ENCODE results near the gene TAAR6. TPM values are rescaled to one million over a fixed set of nuclear protein-coding genes. Genes with fewer than 3 reads are reported as not detected.

The TAAR6 gene
- total and polyA plus RNA-seq, 2 of the 8 experiments (the other 6 are each of a cell fraction or from before 2014, with no cell fraction given): 0.06 TPM; not detected in 1

GRCh38 chr6:132567566-132567965, 2.6 kb upstream of the TAAR6 start:
- Histone ChIP-seq H3K4me3 (ENCODE audit: extremely low read depth in 1 of 4, insufficient read depth in 2 of 4, low read depth in 3 of 4, low read length in 4 of 4) (no peak overlapping the region), H3K56ac (replicated peaks; ENCODE audit: insufficient read length, low read depth, low read length) (no peak overlapping the region), H3K23me2 (ENCODE audit: low read depth, low read length) (no peaks in the 10 kb centered on the region), H3K4me1 (replicated peaks in 1 of 4; ENCODE audit: control insufficient read depth in 3 of 4, insufficient read depth in 4 of 4, low read length in 3 of 4) (peaks cover 0 to 6% (median 1%) of the 10 kb centered on the region in 4 experiments; a peak in 5 of 7 replicates), H3K9me3 (ENCODE audit: insufficient read depth in 2 of 2, low read depth in 1 of 2, low read length in 1 of 2) (no peaks in the 10 kb centered on the region), H3K4ac (replicated peaks; ENCODE audit: insufficient read length, low read depth, low read length) (no peak overlapping the region), H4K20me1 (replicated peaks in 1 of 2; ENCODE audit: control insufficient read depth in 1 of 2, insufficient read depth in 2 of 2, low read length in 2 of 2) (no peaks in the 10 kb centered on the region), H2BK5ac (ENCODE audit: low read depth, low read length) (no peak overlapping the region), H3K79me1 (ENCODE audit: low read depth, low read length) (no peaks in the 10 kb centered on the region), H4K91ac (replicated peaks; ENCODE audit: insufficient read length, low read length) (no peak overlapping the region), H2BK12ac (ENCODE audit: low read depth, low read length) (no peak overlapping the region), H2AK5ac (ENCODE audit: low read depth, low read length) (no peak overlapping the region), H2AFZ (ENCODE audit: low read length) (peak overlapping the region; percentile 70), H3K18ac (ENCODE audit: extremely low read depth, low read length) (no peak overlapping the region), H3K14ac (ENCODE audit: insufficient read length) (no peak overlapping the region), H2BK15ac (ENCODE audit: low read length) (no peak overlapping the region), H3K4me2 (ENCODE audit: insufficient read depth in 1 of 2, low read depth in 2 of 2, low read length in 2 of 2) (no peak overlapping the region), H4K5ac (ENCODE audit: insufficient read length, low read depth, low read length) (no peak overlapping the region), H4K8ac (ENCODE audit: extremely low read depth, insufficient read depth, low read length) (no peak overlapping the region), H3K36me3 (ENCODE audit: control insufficient read depth in 2 of 4, insufficient read depth in 4 of 4, low read length in 3 of 4) (no peaks in the 10 kb centered on the region), H3K79me2 (ENCODE audit: control insufficient read depth in 1 of 2, insufficient read depth in 2 of 2, low read length in 2 of 2) (no peaks in the 10 kb centered on the region), H2BK20ac (ENCODE audit: low read length) (no peak overlapping the region), H2BK120ac (replicated peaks; ENCODE audit: low read depth, low read length) (no peak overlapping the region), H3K9ac (replicated peaks in 1 of 4; ENCODE audit: extremely low read depth in 1 of 4, low read depth in 3 of 4, low read length in 3 of 4) (no peak overlapping the region), H3K23ac (ENCODE audit: insufficient read length) (no peak overlapping the region), H3K27me3 (replicated peaks in 1 of 4; ENCODE audit: control insufficient read depth in 3 of 4, extremely low read depth in 1 of 4, insufficient read depth in 3 of 4, low read length in 3 of 4) (no peaks in the 10 kb centered on the region), H3K27ac (ENCODE audit: low read depth, low read length) (no peak overlapping the region)
- CTCF ChIA-PET (ENCODE audit: partially characterized antibody): no interaction called here
- no peak for FAIRE-seq
- 96% methylated on average over 1 of the region's 1 CpG; no CpG with 5 or more reads in 1 of the 2 experiments for WGBS, 2 experiments (ENCODE audit: extremely low coverage in 1 of 2, insufficient coverage in 1 of 2, insufficient read length in 1 of 2, insufficient replicate concordance in 2 of 2, low coverage in 1 of 2, low lambda C conversion rate in 2 of 2, missing lambda C conversion rate in 1 of 2)
- no peak for DNase-seq (ENCODE audit: low read depth in 1 of 2, low spot score in 2 of 2)
- POLR2A ChIA-PET (ENCODE audit: partially characterized antibody): no interaction called here
- no peak for TF ChIP-seq JUND (IDR thresholded peaks at IDR 0.05; ENCODE audit: low read length)
- TF ChIP-seq BCL11A (IDR thresholded peaks at IDR 0.05; ENCODE audit: low read depth in 2 of 2, low read length in 2 of 2): no peak
- no peak for TF ChIP-seq BRCA1 (IDR thresholded peaks at IDR 0.05; ENCODE audit: low read depth, low read length)
- TF ChIP-seq PHF8 (conservative IDR thresholded peaks at IDR 0.05; ENCODE audit: low read depth, low read length): no peak
- no peak for TF ChIP-seq SIX5 (IDR thresholded peaks at IDR 0.05; ENCODE audit: low read depth, low read length)
- TF ChIP-seq NANOG (IDR thresholded peaks at IDR 0.05; ENCODE audit: insufficient read depth, low read depth, low read length, poor library complexity, severe bottlenecking): no peak
- TF ChIP-seq, protein P1, sequence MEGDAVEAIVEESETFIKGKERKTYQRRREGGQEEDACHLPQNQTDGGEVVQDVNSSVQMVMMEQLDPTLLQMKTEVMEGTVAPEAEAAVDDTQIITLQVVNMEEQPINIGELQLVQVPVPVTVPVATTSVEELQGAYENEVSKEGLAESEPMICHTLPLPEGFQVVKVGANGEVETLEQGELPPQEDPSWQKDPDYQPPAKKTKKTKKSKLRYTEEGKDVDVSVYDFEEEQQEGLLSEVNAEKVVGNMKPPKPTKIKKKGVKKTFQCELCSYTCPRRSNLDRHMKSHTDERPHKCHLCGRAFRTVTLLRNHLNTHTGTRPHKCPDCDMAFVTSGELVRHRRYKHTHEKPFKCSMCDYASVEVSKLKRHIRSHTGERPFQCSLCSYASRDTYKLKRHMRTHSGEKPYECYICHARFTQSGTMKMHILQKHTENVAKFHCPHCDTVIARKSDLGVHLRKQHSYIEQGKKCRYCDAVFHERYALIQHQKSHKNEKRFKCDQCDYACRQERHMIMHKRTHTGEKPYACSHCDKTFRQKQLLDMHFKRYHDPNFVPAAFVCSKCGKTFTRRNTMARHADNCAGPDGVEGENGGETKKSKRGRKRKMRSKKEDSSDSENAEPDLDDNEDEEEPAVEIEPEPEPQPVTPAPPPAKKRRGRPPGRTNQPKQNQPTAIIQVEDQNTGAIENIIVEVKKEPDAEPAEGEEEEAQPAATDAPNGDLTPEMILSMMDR (IDR thresholded peaks at IDR 0.05; ENCODE audit: control extremely low read depth in 1 of 3, insufficient read depth in 1 of 3, low read depth in 1 of 3, low read length in 3 of 3): no peak
- TF ChIP-seq ASH2L (IDR thresholded peaks at IDR 0.05; ENCODE audit: low read length): no peak
- no peak for TF ChIP-seq SIRT6 (IDR thresholded peaks at IDR 0.05; ENCODE audit: low read length)
- TF ChIP-seq SUZ12 (IDR thresholded peaks at IDR 0.05; ENCODE audit: low read length): no peak
- TF ChIP-seq KDM4A (IDR thresholded peaks at IDR 0.05; ENCODE audit: low read depth, low read length, severe bottlenecking): no peak
- TF ChIP-seq KDM5A (IDR thresholded peaks at IDR 0.05; ENCODE audit: low read length): no peak
- no peak for TF ChIP-seq MAX (IDR thresholded peaks at IDR 0.05)
